ENCODE data around the gene ENSA. TPM values are rescaled to one million over a fixed set of nuclear protein-coding genes. Genes with fewer than 3 reads are reported as not detected.
"Not testable (repeated sequence)": the region's sequence is repeated elsewhere in the genome, so short reads cannot be mapped to it uniquely, and the experiment has no call there.

ENSA gene
- total RNA-seq, 1 donor from 2014 or later, result 73.4 TPM

- not testable (repeated sequence) for DNase-seq (ENCODE audit: low spot score)
Measured at GRCh38 chr1:150580966-150581365, 48.4 kb downstream of the ENSA start.

GRCh38 chr1:150579945-150580642 is 49.3 kb downstream of the ENSA start:
- DNase-seq (ENCODE audit: low spot score), result no peak

GRCh38 chr1:150579110-150579944 is 50.1 kb downstream of the ENSA start, which contains the start of gene MCL1:
Gene MCL1, minus strand, starts transcription at chr1:150579610. Its CDS starts 80 bp downstream, at chr1:150579530.
- peak; percentile 97 for DNase-seq (ENCODE audit: low spot score)

- peak; percentile 90 for DNase-seq (ENCODE audit: low spot score)
Measured at GRCh38 chr1:150578272-150579109, 50.9 kb downstream of the ENSA start.

- DNase-seq (ENCODE audit: low spot score), result peak; percentile 63
Measured at GRCh38 chr1:150577557-150578271, 51.7 kb downstream of the ENSA start.

- DNase-seq (ENCODE audit: low spot score), result no peak
Measured at GRCh38 chr1:150576794-150577556, 52.4 kb downstream of the ENSA start.

GRCh38 chr1:150576367-150576711 is 53.1 kb downstream of the ENSA start:
- DNase-seq (ENCODE audit: low spot score), result no peak

- no peak for DNase-seq (ENCODE audit: low spot score)
Measured at GRCh38 chr1:150575518-150576366, 53.7 kb downstream of the ENSA start.

GRCh38 chr1:150575072-150575489 is 54.3 kb downstream of the ENSA start:
- DNase-seq (ENCODE audit: low spot score), result no peak

GRCh38 chr1:150574260-150575071 is 54.9 kb downstream of the ENSA start:
- DNase-seq (ENCODE audit: low spot score), result no peak

GRCh38 chr1:150573648-150574071 is 55.8 kb downstream of the ENSA start:
- DNase-seq (ENCODE audit: low spot score), result not testable (repeated sequence)

- no peak for DNase-seq (ENCODE audit: low spot score)
Measured at GRCh38 chr1:150572918-150573647, 56.3 kb downstream of the ENSA start.

Other genes with a start within 250 kb of the ENSA start
- gene TARS2, start 142.2 kb downstream of the ENSA start, total RNA-seq (ENCODE audit: insufficient read depth, low replicate concordance), result 17.8 TPM
- gene ECM1, start 121.5 kb downstream of the ENSA start, total RNA-seq (ENCODE audit: insufficient read depth, low replicate concordance), result 4.3 TPM
- gene FALEC, start 113.9 kb downstream of the ENSA start, total RNA-seq (ENCODE audit: insufficient read depth, low replicate concordance), result not detected
- gene ADAMTSL4, start 80.2 kb downstream of the ENSA start, total RNA-seq (ENCODE audit: insufficient read depth, low replicate concordance), result 23.4 TPM
- 323 TPM for gene MCL1, start 50.0 kb downstream of the ENSA start, total RNA-seq (ENCODE audit: insufficient read depth, low replicate concordance)
- 18.8 TPM for gene GOLPH3L, start 67.5 kb upstream of the ENSA start, total RNA-seq (ENCODE audit: insufficient read depth, low replicate concordance)
- not detected for gene HORMAD1, start 91.3 kb upstream of the ENSA start, total RNA-seq (ENCODE audit: insufficient read depth, low replicate concordance)
- gene CTSS, start 136.2 kb upstream of the ENSA start, total RNA-seq (ENCODE audit: insufficient read depth, low replicate concordance), result 64.5 TPM
- 7.0 TPM for gene CTSK, start 178.6 kb upstream of the ENSA start, total RNA-seq (ENCODE audit: insufficient read depth, low replicate concordance)
- gene ARNT, start 247.0 kb upstream of the ENSA start, total RNA-seq (ENCODE audit: insufficient read depth, low replicate concordance), result 35.4 TPM